ENCODE measurements around the gene FAM163B. TPM values are rescaled to one million over a fixed set of nuclear protein-coding genes. Genes with fewer than 3 reads are reported as not detected.

Gene FAM163B
- total RNA-seq, 2 experiments from 2014 or later = not detected

DNA sequence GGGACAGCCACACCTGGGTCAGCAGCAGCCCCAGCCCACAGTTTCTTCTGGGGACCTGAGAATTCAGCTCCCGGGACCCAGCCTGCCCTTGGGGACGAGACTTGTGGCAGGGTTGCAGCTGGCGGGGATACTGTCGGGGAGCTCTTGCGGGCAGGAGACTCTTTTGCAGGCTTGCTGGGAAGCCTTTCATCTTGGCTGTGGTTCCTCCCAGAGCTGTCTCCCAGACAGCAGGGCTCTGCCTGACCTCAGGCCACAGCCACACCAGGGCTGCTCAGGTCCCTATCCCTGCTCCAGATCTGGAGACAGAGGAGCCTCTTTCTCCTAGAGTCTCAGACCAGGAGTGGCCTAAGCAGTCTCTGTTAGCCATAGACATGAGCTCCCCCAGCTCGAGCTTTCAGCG, 79.7 kb downstream of the FAM163B start:
- Mint-ChIP-seq H3K9me3 (no peaks in the 10 kb centered on the region), H3K4me1 (ENCODE audit: low read depth) (peaks cover 22% of the 10 kb centered on the region), H3K27ac (no peak overlapping the region), H3K4me3 (no peak overlapping the region), H3K27me3 (ENCODE audit: low read depth) (no peaks in the 10 kb centered on the region), H3K36me3 (ENCODE audit: low read depth) (no peaks in the 10 kb centered on the region)
- CTCF ChIA-PET = interaction anchor here (0.8 kb wide), 1 partner anchor 26 kb away, joined by 3 read pairs; no protein-coding TSS in a partner anchor
- DNase-seq = no peak
- intact Hi-C loops (cut with micrococcal nuclease) = no loop called here

DNA sequence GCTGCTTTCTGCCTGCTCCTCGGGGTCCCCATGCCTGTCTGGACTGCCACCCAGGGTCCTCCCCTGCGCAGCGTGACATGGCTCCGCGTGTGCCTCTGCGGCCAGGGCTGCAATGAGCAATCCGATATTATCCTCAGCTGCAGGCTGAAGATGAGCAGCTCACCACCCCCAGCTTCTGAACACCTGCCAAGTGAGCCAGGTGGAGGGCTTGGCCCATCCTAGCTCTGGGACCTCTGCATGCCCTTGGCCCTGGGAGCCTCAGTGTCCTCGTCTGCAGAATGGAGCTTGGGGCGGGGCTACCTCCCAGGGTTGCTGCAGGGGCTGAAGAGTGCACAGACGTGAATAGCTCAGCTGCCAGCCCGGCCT, 80.3 kb downstream of the FAM163B start:
- Mint-ChIP-seq H3K9me3 (no peaks in the 10 kb centered on the region), H3K4me1 (ENCODE audit: low read depth) (peaks cover 18% of the 10 kb centered on the region), H3K4me3 (no peak overlapping the region), H3K27me3 (ENCODE audit: low read depth) (no peaks in the 10 kb centered on the region), H3K36me3 (ENCODE audit: low read depth) (no peaks in the 10 kb centered on the region), H3K27ac (no peak overlapping the region)
- CTCF ChIA-PET = no interaction called here
- intact Hi-C loops (cut with micrococcal nuclease) = no loop called here
- DNase-seq = no peak

DNA sequence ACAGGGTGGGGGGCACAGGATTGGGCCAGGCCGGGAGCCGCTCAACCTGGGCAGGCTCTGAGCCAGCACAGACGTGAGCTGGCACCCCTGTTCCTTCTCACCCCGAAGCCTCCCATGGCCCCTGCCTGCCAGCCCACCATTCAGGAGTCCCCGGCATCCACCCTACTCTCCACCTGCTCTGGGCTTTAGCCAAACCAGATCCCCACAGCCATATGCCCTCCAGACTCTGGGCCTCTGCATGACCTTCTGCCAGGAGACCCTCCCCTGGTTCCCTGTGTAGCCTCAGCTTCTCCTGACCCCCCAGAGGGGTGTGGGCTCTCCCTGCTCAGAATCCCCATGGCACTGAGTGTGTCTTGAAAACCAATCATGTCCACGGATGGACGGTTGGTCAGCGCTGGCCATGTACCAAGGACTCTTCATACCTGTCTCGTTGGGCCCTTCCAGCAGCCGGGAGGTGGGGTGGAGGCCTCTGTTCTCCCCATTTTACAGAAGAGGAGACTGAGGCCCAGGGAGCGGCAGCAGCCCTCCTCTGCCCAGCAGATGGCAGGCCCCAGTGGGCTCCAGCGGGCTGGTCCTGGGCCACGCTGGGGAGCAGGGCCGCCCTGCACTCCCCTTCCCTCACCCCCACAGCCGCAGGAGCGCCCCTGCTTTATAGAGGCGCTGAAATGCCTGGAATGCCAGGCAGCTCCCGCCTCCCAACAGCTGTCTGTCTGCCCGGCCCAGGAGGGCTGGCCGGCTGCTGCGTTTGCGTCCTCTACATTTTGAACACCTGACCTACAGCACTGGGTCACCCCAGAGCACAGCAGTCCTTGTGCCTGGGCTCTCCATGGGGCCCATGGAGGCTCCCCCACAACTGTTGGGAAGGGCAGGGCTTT, 81.0 kb downstream of the FAM163B start:
- no peak for DNase-seq
- H3K4me1 Mint-ChIP-seq (ENCODE audit: low read depth) = peaks cover 14% of the 10 kb centered on the region
- CTCF ChIA-PET = no interaction called here
- no peaks in the 10 kb centered on the region for H3K36me3 Mint-ChIP-seq (ENCODE audit: low read depth)
- H3K4me3 Mint-ChIP-seq = no peak overlapping the region
- no peak overlapping the region for H3K27ac Mint-ChIP-seq
- no peaks in the 10 kb centered on the region for H3K27me3 Mint-ChIP-seq (ENCODE audit: low read depth)
- intact Hi-C loops (cut with micrococcal nuclease) = no loop called here
- H3K9me3 Mint-ChIP-seq = no peaks in the 10 kb centered on the region

DNA sequence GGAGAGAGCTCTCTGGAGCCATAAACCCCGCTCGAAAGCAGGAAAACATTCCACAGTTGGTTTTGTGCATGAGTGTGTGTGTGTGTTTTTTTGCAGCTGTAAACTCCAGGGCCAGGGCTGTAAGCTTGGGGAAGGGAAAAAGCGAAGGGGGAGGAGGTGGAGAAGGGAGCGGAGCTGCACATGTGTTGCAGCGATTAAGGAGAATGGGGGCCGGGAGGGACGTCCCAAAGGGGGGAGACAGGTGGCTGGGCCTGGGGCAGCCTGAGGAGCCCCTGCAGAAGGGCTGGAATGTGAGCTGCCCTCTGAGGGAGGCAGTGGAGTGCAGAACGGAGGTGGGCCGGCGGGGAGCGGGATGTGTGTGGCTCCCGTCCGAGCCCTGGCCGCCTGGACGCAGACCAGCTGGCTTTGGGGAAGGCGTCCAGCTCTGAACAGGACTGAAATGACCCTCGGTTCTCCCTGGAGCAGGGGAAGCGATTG, 81.7 kb downstream of the FAM163B start:
- Mint-ChIP-seq H3K9me3 (no peaks in the 10 kb centered on the region), H3K36me3 (ENCODE audit: low read depth) (no peaks in the 10 kb centered on the region), H3K27me3 (ENCODE audit: low read depth) (no peaks in the 10 kb centered on the region), H3K4me1 (ENCODE audit: low read depth) (peaks cover 7% of the 10 kb centered on the region), H3K4me3 (no peak overlapping the region), H3K27ac (no peak overlapping the region)
- CTCF ChIA-PET = interaction anchor here (0.6 kb wide), 1 partner anchor 428 kb away, joined by 3 read pairs; no protein-coding TSS in a partner anchor
- no peak for DNase-seq
- intact Hi-C loops (cut with micrococcal nuclease) = no loop called here

Other genes starting within 250 kb of the FAM163B start
- gene SURF4, start 233.3 kb downstream of the FAM163B start, total RNA-seq = 100 to 1,000 TPM; 299 to 302 TPM
- under 1 TPM; 0.35 to 0.41 TPM for gene STKLD1, start 233.0 kb downstream of the FAM163B start, total RNA-seq
- 10 to 100 TPM; 22.5 to 27.0 TPM for gene REXO4, start 191.4 kb downstream of the FAM163B start, total RNA-seq
- gene ADAMTS13, start 187.0 kb downstream of the FAM163B start, total RNA-seq = 1 to 10 TPM; 3.0 to 3.2 TPM
- gene CACFD1, start 149.4 kb downstream of the FAM163B start, total RNA-seq = under 1 TPM; 0.35 to 0.45 TPM
- under 1 TPM; 0.62 to 0.83 TPM for gene SLC2A6, start 130.3 kb downstream of the FAM163B start, total RNA-seq
- gene MYMK, start 84.4 kb downstream of the FAM163B start, total RNA-seq = not detected
- gene ADAMTSL2, start 74.7 kb downstream of the FAM163B start, total RNA-seq = under 1 TPM; 0.14 to 0.17 TPM
- not detected for gene DBH, start 27.0 kb upstream of the FAM163B start, total RNA-seq
- gene SARDH, start 129.0 kb upstream of the FAM163B start, total RNA-seq = 1 to 10 TPM; 7.7 TPM

Measured in activated naive CD4-positive, alpha-beta T cell treated with anti-CD3 and anti-CD28 coated beads for 36 hours (primary cell).